ENCODE results near the gene PRKAG2.

DNA sequence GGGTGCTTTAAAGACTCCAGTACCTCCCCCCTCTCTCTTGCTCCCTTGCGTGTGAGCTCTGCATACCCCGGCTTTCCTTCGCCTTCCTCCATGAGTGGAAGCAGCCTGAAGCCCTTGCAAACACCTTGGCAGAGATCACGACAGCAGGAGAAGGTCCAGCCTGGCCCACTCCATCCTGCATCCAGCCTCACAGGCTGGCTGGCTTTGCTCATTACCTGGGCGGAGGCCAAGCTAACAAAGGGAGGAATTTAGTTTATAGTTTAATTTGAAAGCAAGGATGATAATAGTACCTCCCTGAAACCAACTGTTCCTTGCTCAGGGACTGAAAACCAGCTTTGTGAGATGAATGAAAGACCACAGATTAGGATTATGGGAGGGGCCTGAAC, 99.4 kb downstream of the PRKAG2 start:
- TF ChIP-seq, protein P1, sequence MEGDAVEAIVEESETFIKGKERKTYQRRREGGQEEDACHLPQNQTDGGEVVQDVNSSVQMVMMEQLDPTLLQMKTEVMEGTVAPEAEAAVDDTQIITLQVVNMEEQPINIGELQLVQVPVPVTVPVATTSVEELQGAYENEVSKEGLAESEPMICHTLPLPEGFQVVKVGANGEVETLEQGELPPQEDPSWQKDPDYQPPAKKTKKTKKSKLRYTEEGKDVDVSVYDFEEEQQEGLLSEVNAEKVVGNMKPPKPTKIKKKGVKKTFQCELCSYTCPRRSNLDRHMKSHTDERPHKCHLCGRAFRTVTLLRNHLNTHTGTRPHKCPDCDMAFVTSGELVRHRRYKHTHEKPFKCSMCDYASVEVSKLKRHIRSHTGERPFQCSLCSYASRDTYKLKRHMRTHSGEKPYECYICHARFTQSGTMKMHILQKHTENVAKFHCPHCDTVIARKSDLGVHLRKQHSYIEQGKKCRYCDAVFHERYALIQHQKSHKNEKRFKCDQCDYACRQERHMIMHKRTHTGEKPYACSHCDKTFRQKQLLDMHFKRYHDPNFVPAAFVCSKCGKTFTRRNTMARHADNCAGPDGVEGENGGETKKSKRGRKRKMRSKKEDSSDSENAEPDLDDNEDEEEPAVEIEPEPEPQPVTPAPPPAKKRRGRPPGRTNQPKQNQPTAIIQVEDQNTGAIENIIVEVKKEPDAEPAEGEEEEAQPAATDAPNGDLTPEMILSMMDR (IDR thresholded peaks at IDR 0.05; ENCODE audit: insufficient read depth, low read length, poor library complexity, severe bottlenecking): no peak
- TF ChIP-seq EZH2phosphoT487 (conservative IDR thresholded peaks at IDR 0.05; ENCODE audit: low read length): no peak
